Stimulated activated CD4-positive, alpha-beta T cell treated with anti-CD3 and anti-CD28 coated beads, Interleukin-2, amount 100 ng/mL, for 24 hours (primary cell): ENCODE data around the gene MAMDC2.
"Not testable (repeated sequence)": the region's sequence is repeated elsewhere in the genome, so short reads cannot be mapped to it uniquely, and the experiment has no call there.

Source experiments
- DNase-seq, 2 donors: peaks; one replicate each; pipeline ENCODE4 v3.0.0-alpha.2; 2020

The MAMDC2 gene

DNA sequence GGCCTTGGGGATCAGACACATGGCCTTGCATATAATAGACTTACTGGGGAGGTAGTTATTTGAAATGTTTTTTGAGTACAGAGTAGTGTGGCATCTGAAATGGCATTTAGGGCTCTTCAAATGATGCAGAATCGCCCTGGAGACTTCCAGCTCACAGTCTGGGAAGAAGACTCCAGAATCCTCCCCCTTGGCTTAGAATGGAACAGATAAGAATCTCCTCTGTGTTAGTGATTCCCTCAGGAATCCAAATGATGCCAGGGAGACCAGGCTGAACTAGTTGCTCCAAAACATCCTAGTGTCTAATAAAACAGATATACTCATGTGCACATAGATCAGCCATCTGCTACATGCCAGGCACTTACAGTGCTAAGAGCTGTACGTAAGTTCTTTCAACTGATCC, 176.6 kb downstream of the MAMDC2 start:
- no peak for DNase-seq

DNA sequence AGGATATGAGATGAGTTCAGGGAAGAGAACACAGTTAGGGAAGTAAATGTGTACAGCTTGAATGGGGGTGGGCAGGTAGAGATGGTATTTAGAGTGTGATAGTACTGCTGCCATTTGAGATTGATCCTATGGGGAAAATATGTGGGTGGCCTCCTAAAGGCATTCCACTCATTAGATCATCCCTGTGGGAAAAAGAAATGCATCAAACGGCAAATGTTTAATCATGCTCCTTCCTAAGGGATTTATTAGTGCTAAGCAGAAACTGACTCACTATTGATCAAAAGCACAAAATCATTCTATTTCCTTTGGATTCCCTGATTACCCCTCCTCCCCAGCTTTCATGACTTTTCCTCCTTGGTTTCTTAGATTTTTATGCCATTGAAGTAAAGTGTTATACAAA, 178.7 kb downstream of the MAMDC2 start:
- DNase-seq, result no peak

DNA sequence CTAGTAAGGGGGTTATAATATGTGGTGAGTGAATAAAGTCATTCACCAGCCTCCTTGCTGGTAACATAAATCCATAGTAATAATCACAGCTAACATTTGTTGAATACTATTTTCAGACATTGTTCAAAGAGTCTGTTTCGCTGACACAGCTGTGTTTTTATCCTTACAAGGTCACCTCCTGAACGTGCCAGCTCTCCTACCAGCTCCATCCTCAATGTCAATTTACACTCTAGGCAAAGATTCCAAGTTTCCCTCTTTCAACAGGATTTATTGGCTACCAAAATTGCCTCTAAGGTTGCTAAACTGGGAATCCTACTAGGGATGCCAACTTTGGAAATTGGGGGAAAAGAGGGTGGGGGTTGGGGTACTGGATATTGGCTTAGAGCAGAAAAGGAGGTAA, 184.5 kb downstream of the MAMDC2 start:
- DNase-seq, result no peak

DNA sequence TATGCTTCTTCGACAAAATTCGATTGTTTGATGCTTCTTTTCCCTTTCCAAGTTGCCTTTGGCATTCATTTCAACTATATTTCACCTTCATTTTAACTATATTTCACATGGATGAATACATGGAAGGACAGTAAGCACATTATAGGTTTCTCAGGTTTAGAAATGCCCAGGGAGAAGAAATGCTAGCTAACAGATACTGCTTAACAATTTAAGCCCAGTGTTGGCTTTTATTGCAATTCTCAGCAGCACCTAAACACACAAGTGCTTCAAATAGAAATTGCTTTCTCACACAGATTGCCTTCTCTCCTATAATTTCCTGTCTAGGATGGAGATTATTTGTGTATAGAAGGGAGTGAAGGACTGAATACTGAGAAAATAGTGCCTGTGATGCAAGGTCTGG, 185.0 kb downstream of the MAMDC2 start:
- no peak for DNase-seq

DNA sequence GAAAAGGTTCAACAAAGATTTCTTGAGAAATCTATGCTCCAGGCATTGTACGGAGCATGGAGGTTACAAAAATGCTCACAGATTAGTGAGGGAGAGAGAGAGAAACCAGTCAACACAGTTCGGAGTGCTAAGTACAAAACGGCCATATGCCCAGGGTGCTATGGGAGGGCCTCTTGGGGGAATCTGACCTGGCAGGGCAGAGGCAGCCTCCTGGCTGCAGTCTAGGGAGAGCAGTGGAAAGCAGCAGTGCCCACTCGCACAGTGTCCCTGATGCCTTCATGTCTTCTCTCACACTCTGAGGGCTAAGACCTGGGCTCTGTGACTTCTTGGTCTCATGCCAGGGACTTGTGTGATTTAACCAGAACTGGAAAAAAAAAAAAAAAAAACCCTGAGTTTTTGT, 185.4 kb downstream of the MAMDC2 start:
- DNase-seq, result no peak

DNA sequence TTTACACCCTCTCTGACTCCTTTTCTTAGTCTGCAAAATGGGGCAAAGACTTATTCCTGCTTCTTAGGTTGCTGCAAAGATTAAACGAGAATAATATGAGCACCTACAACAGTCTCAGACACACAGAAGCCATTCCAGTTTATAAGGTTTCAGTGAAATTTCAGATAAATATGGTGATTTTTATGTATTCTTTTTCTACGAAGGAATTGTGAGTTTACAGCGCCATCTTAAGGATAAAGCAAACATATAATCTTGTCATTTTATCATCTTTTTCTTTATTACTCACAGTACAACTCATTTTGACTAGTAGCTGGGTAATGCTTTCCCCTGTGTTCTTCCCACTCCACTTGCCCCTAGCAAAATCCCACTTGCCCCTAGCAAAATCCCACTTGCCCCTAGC, 185.9 kb downstream of the MAMDC2 start:
- no peak for DNase-seq

DNA sequence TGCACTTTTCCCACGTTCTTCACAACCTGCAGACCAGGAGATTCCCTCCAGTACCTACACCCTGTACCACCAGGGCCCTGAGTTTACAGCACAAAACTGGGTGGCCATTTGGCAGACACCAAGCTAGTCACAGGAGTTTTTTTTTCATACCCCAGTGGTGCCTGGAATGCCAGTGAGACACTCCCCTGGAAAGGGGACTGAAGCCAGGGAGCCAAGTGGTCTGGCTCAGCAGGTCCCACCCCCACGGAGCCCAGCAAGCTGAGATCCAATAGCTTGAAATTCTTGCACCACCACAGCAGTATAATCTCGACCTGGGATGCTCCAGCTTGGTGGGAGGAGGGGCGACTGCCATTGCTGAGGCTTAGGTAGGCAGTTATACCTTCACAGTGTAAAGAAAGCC, 188.8 kb downstream of the MAMDC2 start:
- DNase-seq, result no peak

DNA sequence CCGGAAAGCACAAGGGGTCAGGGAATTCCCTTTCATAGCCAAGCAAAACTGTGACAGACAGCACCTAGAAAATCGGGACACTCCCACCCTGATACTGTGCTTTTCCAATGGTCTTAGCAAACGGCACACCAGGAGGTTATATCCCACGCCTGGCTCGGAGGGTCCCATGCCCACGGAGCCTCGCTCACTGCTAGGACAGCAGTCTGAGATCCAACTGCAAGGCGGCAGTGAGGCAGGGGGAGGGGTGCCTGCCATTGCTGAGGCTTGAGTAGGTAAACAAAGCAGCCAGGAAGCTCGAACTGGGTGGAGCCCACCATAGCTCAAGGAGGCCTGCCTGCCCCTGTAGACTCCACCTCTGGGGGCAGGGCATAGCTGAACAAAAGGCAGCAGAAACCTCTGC, 190.6 kb downstream of the MAMDC2 start:
- not testable (repeated sequence) for DNase-seq

DNA sequence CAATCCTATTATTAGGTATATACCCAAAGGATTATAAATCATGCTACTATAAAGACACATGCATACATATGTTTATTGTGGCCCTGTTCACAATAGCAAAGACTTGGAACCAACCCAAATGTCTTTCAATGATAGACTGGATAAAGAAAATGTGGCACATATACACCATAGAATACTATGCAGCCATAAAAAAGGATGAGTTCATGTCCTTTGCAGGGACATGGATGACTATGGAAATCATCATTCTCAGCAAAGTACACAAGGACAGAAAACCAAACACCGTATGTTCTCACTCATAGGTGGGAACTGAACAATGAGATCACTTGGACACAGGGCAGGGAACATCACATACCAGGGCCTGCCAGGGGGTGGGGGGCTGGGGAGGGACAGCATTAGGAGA, 202.3 kb downstream of the MAMDC2 start:
- DNase-seq, result not testable (repeated sequence)

DNA sequence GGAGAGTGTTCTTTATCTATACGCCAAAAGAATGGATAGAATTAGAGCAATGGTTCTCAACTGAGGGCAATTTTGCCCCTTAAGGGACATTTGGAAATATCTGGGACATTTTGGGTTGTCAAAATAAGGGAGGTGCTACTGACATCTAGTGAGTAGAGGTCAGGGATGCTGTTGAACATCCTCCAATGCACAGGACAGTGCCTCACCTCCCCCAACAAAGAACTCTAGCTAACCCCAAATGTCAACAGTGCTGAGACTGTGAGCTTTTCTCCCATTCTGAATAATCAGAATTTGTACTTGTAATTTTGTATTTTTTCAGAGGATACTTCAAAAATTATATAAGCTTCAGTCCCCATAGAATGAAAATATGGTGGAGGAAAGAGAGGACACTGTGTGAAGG, 206.6 kb downstream of the MAMDC2 start:
- no peak for DNase-seq

DNA sequence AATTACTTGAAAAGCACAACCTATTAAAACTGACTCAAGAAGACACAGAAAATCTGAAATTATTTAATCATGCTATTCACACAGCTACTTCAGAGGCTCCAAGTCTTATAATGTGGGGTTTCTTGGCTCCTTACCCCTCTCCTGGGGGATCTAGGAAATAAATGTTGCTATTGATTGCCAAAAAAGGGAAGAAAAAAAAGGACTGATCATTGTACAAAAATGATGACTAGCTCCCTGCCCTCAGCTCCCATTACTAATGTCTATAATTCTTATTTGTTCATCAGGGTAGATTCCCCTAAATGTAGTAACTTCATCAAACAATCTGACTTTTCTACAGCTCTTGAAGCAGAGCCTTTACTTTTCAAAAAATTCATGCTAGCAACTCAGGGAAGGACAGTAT, 211.8 kb downstream of the MAMDC2 start:
- no peak for DNase-seq

DNA sequence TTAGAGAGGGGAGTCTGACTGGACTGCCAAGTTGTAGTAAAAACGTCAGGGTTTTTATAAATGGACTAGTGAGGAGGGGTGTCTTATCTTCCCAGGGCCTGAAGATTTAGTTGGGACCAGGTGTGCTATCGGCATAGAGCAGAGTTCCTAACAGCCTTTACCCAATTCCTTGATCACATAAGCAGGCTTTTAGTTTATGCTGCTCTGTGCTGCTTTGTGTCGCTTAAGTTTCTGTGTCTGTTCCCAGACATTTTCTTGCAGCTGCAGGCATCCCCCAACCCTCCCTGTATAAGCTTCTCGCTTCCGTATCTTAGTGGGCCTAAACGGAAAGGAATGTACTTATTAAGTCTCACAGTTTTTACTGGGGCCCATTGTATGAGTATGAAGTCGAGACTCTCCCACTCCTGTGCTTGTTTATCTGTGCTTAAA, 212.5 kb downstream of the MAMDC2 start:
- DNase-seq, result no peak

DNA sequence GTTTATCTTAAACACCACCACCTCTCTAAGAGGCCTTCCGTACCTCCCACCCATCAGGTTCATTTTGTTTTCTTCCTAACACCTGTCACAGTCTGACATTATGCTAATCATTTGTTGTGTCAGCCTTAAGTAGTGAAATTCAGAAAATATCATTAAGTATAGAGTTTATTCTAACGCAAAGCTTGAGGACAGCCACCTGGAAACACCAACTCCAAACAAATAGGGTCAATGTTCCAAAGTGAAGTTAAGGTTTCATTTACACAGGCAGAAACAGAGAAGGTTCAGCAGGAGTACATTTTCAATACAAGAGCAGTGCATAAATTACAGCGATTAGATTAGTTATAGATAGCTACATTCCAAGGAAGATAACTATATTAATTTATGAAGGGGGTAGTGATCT, 213.9 kb downstream of the MAMDC2 start:
- no peak for DNase-seq

DNA sequence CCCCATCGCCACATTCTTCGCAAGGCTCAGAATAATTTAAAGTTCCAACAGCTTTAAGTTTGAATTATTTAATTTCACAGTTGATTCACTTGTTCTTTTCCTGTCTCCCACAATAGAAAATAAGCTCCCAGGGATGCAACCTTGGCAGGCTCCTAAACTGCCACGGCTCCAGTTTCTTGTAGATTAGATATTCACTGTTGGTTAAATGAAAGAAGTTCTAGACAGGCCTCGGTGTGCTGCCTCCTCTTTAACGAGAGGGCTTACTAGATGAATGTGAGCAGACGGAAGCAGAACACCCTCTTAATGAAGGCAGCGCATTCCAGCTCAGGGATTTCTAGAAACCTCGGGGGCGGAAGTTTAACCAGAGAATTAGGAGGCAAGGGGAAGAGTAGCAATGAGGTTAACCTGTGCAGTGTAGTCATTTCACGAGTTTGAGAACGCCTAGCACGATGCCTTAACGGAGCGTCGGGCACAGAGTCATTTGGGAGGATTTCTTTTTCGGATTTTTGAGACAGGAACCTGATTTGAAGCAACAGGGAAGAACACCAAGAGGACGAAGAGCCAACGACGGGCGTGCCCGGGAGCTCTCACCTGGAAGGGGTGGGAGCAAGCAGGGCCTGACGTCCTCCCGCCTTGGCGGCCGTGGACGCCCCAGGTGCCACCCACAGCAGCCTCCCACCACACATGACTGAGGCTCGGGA, 214.5 kb downstream of the MAMDC2 start:
- peak in 1 of 2 donors; percentile 33 for DNase-seq

DNA sequence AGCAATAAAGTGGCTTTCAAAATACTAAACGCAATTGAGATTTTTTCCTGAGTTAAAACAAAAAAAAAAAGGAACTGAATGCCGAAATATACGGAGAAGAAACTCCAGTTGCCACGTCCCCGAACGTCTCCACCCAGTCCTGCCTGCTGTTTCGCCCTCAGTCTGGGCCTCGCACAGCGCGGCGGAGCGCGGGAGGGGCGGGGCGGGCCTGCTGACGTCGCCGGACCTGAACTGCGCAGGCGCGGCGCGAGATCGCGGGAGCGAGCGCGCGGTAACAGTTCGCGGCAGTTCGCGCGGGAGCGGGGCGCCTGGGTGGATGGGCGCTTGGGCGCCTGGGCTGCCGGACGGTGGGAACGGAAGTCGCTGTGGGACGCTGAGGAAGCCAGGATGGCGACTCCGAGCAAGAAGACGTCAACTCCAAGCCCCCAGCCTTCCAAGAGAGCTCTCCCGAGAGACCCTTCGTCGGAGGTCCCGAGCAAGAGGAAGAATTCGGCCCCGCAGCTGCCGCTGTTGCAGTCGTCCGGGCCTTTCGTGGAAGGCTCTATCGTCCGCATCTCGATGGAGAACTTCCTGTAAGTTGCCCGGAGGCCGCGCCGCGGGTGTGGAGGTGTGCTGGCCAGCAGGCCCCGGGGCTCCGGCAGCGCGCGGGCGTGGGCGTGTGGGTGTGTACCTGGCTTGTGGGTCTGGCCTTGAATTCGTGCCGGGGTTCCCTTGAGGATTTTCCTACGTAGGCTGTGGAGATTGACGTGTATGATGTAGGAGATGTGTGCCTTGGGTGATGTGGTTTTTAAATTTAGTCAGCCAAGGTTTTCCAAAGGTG, 215.3 kb downstream of the MAMDC2 start, which contains the start of gene SMC5:
Gene SMC5 (plus strand): TSS at position 287 of the 820 bp plus-strand sequence. CDS start 101 bp downstream, at position 388.
- DNase-seq, result peak; percentile 86 to 88

DNA sequence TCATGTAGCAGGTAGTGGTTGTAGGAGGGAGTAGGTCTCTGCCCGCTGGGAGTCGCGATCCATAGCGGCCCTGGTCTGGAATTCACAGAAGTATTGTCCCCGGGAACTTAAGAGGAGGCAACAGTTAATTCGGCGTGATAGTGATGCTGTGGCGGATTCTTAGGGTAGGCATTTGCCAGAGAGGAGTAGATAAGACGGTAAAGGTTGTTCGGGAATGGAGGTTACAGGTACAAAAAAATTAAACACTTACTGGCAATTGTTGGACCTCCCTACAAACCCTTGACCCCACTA, 215.8 kb downstream of the MAMDC2 start:
- no peak for DNase-seq

DNA sequence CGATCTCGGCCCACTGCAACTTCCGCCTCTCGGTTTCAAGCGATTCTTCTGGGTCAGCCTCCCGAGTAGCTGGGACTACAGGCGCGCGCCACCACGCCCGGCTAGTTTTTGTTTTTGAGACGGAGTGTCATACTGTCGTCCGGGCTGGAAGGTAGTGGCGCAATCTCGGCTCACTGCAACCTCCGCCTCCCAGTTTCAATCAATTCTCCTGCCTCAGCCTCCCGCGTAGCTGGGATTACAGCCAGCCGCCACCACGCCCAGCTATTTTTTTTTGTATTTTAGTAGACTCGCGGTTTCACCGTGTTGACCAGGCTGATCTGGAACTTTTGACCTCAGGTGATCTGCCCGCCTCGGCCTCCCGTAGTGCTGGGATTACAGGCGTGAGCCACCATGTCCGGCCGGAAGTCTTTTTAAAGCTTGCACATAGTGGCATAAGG, 216.4 kb downstream of the MAMDC2 start:
- no peak for DNase-seq

DNA sequence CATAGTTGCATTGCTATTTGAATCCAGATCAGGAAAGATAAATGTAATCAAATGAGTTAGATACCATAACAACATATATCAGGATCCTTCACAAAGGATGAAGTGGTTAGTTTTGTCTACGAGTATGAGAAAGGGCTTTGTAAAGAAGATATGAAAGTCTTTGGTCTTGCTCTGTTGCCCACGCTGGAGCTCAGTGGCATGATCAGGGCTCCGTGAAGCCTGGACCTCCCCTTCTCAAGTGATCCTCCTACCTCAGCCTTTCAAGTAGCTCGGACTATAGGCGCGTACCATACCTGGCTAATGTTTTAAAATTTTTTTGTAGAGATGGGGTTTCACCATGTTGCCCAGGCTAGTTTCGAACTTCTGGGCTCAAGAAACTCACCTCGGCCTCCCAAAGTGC, 217.0 kb downstream of the MAMDC2 start:
- DNase-seq, result no peak

DNA sequence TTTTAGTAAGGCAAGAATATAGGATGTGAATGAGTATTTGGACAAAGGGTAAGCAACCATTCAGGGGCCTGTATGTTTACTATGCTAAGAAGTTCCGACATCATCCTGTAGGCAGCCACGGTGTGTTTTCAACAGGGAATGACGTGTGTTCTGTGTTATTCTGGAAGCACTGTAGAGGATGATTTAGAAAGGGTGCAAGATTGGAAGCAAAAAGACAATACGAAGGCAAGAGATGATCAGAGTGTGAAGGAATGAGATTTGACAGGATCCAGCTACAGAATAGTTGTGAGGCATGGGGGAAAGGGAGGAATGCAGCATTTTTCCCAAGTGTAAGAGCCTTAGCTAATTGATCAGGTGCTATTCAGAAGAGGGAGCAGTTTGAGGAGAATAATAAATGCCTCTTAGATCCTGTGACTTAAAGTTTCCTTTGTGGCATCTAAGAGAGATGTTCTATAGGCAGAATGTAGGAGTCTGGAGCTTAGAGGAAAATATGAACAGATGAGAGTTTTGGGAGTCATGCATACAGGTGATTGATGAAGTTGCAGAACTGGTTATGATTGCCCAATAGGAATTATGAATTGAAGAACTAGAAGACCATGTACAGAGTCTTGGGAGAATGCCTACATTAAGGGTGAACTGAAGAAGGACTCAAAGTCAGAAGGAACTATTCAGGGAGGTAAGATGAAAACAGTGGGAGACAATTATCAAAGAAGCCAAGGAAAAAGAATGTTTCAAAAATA, 217.7 kb downstream of the MAMDC2 start:
- no peak for DNase-seq

DNA sequence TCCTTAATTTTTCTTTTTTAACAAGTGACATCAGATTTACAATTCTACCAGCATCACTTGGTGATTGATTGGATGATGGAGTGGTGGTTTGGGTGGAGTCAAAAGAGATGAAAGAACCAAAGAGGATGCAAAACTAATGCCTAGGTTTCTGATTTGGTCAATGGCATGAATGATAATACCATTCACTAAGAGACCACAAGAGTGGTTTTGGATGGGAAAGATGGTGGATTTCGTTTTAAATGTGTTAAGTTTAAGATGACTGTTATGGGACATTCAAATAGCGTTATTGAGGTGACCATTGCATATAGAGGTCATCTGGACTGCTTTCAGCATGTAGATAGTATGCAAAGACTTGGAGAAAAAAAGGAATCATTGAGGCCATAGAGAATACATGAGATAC, 218.7 kb downstream of the MAMDC2 start:
- no peak for DNase-seq

DNA sequence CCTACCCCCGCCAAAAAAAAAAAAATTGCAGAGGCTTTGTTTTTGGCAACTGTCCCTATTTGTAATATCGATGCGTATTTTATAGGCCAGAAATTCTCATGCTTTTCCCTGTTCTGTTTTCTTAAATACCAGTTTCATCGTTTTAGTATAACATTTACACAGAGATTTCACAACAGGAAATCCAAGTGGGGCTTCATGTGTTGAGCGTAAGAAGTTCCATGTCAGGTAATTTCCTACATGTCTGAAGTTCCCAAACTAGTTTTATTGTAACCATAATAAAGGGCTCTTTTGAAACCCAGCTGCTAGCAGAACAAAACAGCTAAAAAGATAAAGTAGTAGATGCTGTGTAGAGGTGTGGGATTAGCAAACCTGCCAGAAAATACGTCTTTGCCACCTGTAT, 219.3 kb downstream of the MAMDC2 start:
- no peak for DNase-seq

DNA sequence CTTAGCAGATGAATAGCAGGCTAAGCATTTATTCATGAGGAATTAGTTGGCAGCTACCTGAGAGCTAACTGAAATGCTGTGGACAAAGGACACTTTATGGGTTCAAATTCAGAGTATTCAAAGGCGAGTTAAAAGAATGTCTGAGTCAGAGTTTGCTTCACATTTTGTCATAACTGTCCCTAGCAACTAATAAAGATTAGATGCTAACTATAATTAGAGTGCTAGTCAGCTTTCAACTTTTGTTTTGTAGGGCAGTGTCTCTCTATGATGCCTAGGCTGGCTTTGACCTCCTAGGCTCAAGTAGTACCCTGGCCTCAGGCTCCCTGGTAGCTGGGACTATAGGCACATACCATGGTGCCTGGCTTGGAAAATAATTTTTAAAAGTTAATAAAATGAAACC, 219.8 kb downstream of the MAMDC2 start:
- no peak for DNase-seq
